Spleen (tissue), 11 donors: ENCODE results near the gene B4GALNT2. TPM values are rescaled to one million over a fixed set of nuclear protein-coding genes. Genes with fewer than 3 reads are reported as not detected.

Experiments used
- DNase-seq: peaks from one replicate; pipeline ENCODE4 v3.0.0-alpha.2; 2020
- H3K27ac ChIP-seq, 8 donors: fragments of 200-600 bp; sonication (generic) in 7 of 8; 1 replicate in 4 of 8; 2 replicates in 4 of 8; pipeline versions ENCODE4 v1.5.0 to v1.8.0; 2016 to 2021; ENCODE audit warnings: inconsistent platforms in 4 of 8, mild to moderate bottlenecking in 4 of 8, moderate library complexity in 1 of 8
- H3K27me3 ChIP-seq, 7 donors: fragments of 200-600 bp; sonication (generic) in 6 of 7; replicated peaks in 1 of 7; 1 replicate in 4 of 7; 2 replicates in 3 of 7; pipeline versions ENCODE4 v1.5.0 to v1.8.0; 2016 to 2021; ENCODE audit warnings: inconsistent platforms in 3 of 7, mild to moderate bottlenecking in 1 of 7
- H3K36me3 ChIP-seq, 6 donors: fragments of 200-600 bp; sonication (generic) in 5 of 6; 1 replicate in 4 of 6; 2 replicates in 2 of 6; pipeline versions ENCODE4 v1.5.0 to v1.8.0; 2016 to 2021; ENCODE audit warnings: inconsistent platforms in 2 of 6
- H3K4me1 ChIP-seq, 6 donors: fragments of 200-600 bp; sonication (generic) in 5 of 6; 1 replicate in 3 of 6; 2 replicates in 3 of 6; pipeline versions ENCODE4 v1.5.0 to v1.8.0; 2016 to 2021; ENCODE audit warnings: inconsistent platforms in 3 of 6
- H3K4me3 ChIP-seq, 8 donors: fragments of 200-600 bp; sonication (generic) in 7 of 8; 1 replicate in 4 of 8; 2 replicates in 4 of 8; pipeline versions ENCODE4 v1.5.0 to v1.8.0; 2016 to 2021; ENCODE audit warnings: inconsistent platforms in 4 of 8, mild to moderate bottlenecking in 4 of 8, moderate library complexity in 2 of 8
- H3K9me3 ChIP-seq, 8 donors: fragments of 200-600 bp; sonication (generic) in 7 of 8; 1 replicate in 4 of 8; 2 replicates in 4 of 8; pipeline versions ENCODE4 v1.5.0 to v1.8.0; 2016 to 2021; ENCODE audit warnings: inconsistent platforms in 4 of 8
- CTCF ChIP-seq, 11 experiments: fragments of 200-600 bp in 7 of 11; fragments of 450-650 bp in 4 of 11; sonication (generic) in 4 of 11; IDR thresholded peaks in 8 of 11; conservative IDR thresholded peaks in 3 of 11; 1 replicate in 7 of 11; 2 replicates in 4 of 11; pipeline versions ENCODE4 v1.4.0 to v1.8.0; 2016 to 2021; ENCODE audit warnings: antibody characterized with exemption in 11 of 11, inconsistent platforms in 4 of 11, mild to moderate bottlenecking in 1 of 11
- POLR2A ChIP-seq, 3 donors: fragments of 450-650 bp; IDR thresholded peaks; one replicate each; pipeline ENCODE4 v1.5.1; 2017; ENCODE audit warnings: antibody characterized with exemption in 3 of 3, mild to moderate bottlenecking in 1 of 3
- POLR2AphosphoS5 ChIP-seq, 3 donors: sonication (generic); formaldehyde crosslinking; IDR thresholded peaks; one replicate each; pipeline ENCODE4 v1.5.1; 2017; ENCODE audit warnings: antibody characterized with exemption in 3 of 3
- WGBS, 5 donors: extraction: QIAGEN DNeasy Blood & Tissue Kit in 3 of 5; methylation state at CpG; one replicate each; pipeline versions ENCODE4 v1.1.5 to v1.1.7; 2013 to 2018; 5-methylcytosine and 5-hydroxymethylcytosine counted together
- intact Hi-C: fragments of 100-400 bp; cut with DNase I; formaldehyde crosslinking; loops from one replicate; pipeline ENCODE4 v1.15.0; 2023; ENCODE audit warnings: low total_unique reads
- polyA plus RNA-seq, 3 donors: library from polyadenylated mRNA; stranded (reverse); fragments of 200-250 nt; gene quantifications; one replicate each; pipeline ENCODE4 v1.2.1, GENCODE V29; 2013
- total RNA-seq, 7 donors: library from RNA; depleted of rRNA in 3 of 7; stranded (reverse); fragments of >200 nt in 3 of 7; fragmentation: NEBNext Ultra II Directional in 4 of 7; extraction: Animal tissue kit (Norgen Biotek cat#: 25700) in 4 of 7; gene quantifications; one replicate each; pipeline versions ENCODE4 v1.1.0 to v1.2.1, GENCODE V29; 2016 to 2021
- donor health status: healthy with polysubstance abuse.
- donor health status: DM: no; HTN: no; CAD: no; lungs with moderate emphysema.
- donor health status: DM: no; HTN: no; CAD: no.
- donor health status: Bipolar disorder and iron deficiency.
- donor health status: healthy.
- donor health status: DM: no; HTN: no; CAD: no.
- donor health status: DM: yes; HTN: yes; CAD: no.

Gene B4GALNT2
- total and polyA plus RNA-seq, 10 donors = 0.10 to 0.21 (median 0.18) TPM; not detected in 6

GRCh38 chr17:49121696-49122292 lies 10.8 kb upstream of the B4GALNT2 start:
- H3K27me3 ChIP-seq = peaks cover 0 to 43% (median 0%) of the 10 kb centered on the region in 7 donors
- H3K36me3 ChIP-seq = no peaks in the 10 kb centered on the region
- H3K9me3 ChIP-seq = no peaks in the 10 kb centered on the region
- H3K4me3 ChIP-seq = no peak overlapping the region
- no peak overlapping the region for H3K27ac ChIP-seq
- intact Hi-C loops = no loop called here
- TF ChIP-seq CTCF (IDR thresholded peaks at IDR 0.05 in 8 of 11, conservative IDR thresholded peaks at IDR 0.05 in 3 of 11) (no peak), POLR2A (IDR thresholded peaks at IDR 0.05) (no peak), POLR2AphosphoS5 (IDR thresholded peaks at IDR 0.05) (no peak)
- DNase-seq = no peak
- no peaks in the 10 kb centered on the region for H3K4me1 ChIP-seq
- 74 to 89% (median 81%) methylated on average over 6 of the region's 6 CpGs for WGBS, 5 donors

GRCh38 chr17:49122566-49122965 lies 10.0 kb upstream of the B4GALNT2 start:
- Histone ChIP-seq H3K27me3 (peaks cover 0 to 35% (median 0%) of the 10 kb centered on the region in 7 donors), H3K36me3 (no peaks in the 10 kb centered on the region), H3K27ac (no peak overlapping the region), H3K4me1 (no peaks in the 10 kb centered on the region), H3K9me3 (no peaks in the 10 kb centered on the region), H3K4me3 (no peak overlapping the region)
- WGBS, 5 donors = 70 to 84% (median 79%) methylated on average over 4 of the region's 4 CpGs
- no peak for TF ChIP-seq POLR2AphosphoS5 (IDR thresholded peaks at IDR 0.05)
- TF ChIP-seq POLR2A (IDR thresholded peaks at IDR 0.05) = no peak
- no peak for TF ChIP-seq CTCF (IDR thresholded peaks at IDR 0.05 in 8 of 11, conservative IDR thresholded peaks at IDR 0.05 in 3 of 11)
- no peak for DNase-seq
- intact Hi-C loops = no loop called here

GRCh38 chr17:49123061-49123460 lies 9.5 kb upstream of the B4GALNT2 start:
- WGBS, 5 donors = 40 to 66% (median 46%) methylated on average over 1 of the region's 1 CpG
- intact Hi-C loops = no loop called here

More at GRCh38 chr17:49123061-49123460, 9.5 kb upstream of the B4GALNT2 start:
- Histone ChIP-seq H3K36me3 (no peaks in the 10 kb centered on the region), H3K27me3 (peaks cover 0 to 32% (median 0%) of the 10 kb centered on the region in 7 donors), H3K4me3 (no peak overlapping the region), H3K9me3 (no peaks in the 10 kb centered on the region), H3K27ac (no peak overlapping the region), H3K4me1 (no peaks in the 10 kb centered on the region)
- TF ChIP-seq CTCF (IDR thresholded peaks at IDR 0.05 in 8 of 11, conservative IDR thresholded peaks at IDR 0.05 in 3 of 11) (no peak), POLR2AphosphoS5 (IDR thresholded peaks at IDR 0.05) (no peak), POLR2A (IDR thresholded peaks at IDR 0.05) (no peak)
- DNase-seq = no peak
